PFSK-1 (cell line): ENCODE measurements around the gene CDH26.

Experiments used
- POLR2AphosphoS5 ChIP-seq: IDR thresholded peaks from 2 replicates; pipeline ENCODE4 v1.6.1; 2012; ENCODE audit warnings: low read depth, mild to moderate bottlenecking, control low read depth, low read length, moderate library complexity
- REST ChIP-seq, 2 experiments: IDR thresholded peaks; 2 replicates each; pipeline versions ENCODE4 v1.6.1 to v1.8.0; 2011 to 2012; ENCODE audit warnings: low read depth in 2 of 2, low read length in 2 of 2, control low read depth in 1 of 2, inconsistent platforms in 1 of 2, mild to moderate bottlenecking in 1 of 2, moderate library complexity in 1 of 2; ENCODE audit not compliant: insufficient read depth in 1 of 2
- SIN3A ChIP-seq: IDR thresholded peaks from 2 replicates; pipeline ENCODE4 v1.6.1; 2012; ENCODE audit warnings: mild to moderate bottlenecking, low read length, moderate library complexity, borderline replicate concordance; ENCODE audit not compliant: insufficient read depth
- TAF1 ChIP-seq: IDR thresholded peaks from 2 replicates; pipeline ENCODE4 v1.6.1; 2012; ENCODE audit warnings: low read length, control low read depth, borderline replicate concordance; ENCODE audit not compliant: insufficient read depth

DNA sequence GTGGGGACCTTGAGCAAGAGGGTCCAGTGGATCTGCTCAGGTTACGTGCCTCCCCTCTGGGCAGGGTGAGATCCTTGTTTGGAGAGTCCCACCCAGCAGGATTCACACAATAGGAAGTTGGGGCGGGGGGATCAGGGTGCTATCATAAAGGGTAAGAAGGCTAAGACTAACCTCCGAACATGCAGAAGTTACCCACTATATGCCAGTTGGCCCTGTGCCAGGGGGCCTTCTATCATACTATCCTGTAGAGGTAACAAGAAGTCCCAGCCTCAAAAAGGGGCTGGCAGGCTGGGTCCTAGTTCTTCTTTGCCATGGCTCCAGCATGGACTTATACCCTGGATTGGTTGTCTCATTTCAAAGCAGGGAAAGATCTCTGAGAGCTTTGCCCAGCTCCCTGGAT lies 94.1 kb downstream of the CDH26 start:
- TF ChIP-seq POLR2AphosphoS5 (no peak), SIN3A (no peak), REST (IDR thresholded peaks at IDR 0.05; ENCODE audit: insufficient read depth in 1 of 2, low read depth in 2 of 2, low read length in 2 of 2) (no peak), TAF1 (no peak)
